Prostate gland (tissue), 2 donors: Measurements from ENCODE around the gene SDC1. TPM values are rescaled to one million over a fixed set of nuclear protein-coding genes. Genes with fewer than 3 reads are reported as not detected.
A peak's percentile ranks its signal among the peaks of the same experiment; 100 is the strongest.
"Not testable (repeated sequence)": the region's sequence is repeated elsewhere in the genome, so short reads cannot be mapped to it uniquely, and the experiment has no call there.

Experiments used
- DNase-seq: peaks from one replicate; pipeline ENCODE4 v3.0.0-alpha.2; 2019; ENCODE audit warnings: low spot score
- H3K27ac ChIP-seq, 2 donors: fragments of 200-600 bp; sonication (generic); 2 replicates each; pipeline ENCODE4 v1.5.1; 2017 to 2019
- H3K27me3 ChIP-seq: fragments of 200-600 bp; sonication (generic); replicated peaks from 2 replicates; pipeline ENCODE4 v1.5.1; 2019; ENCODE audit not compliant: insufficient read depth
- H3K36me3 ChIP-seq, 2 donors: fragments of 200-600 bp; sonication (generic); 1 replicate in 1 of 2; 2 replicates in 1 of 2; pipeline versions ENCODE4 v1.5.1 to v1.8.1; 2017 to 2019
- H3K4me1 ChIP-seq: fragments of 200-600 bp; sonication (generic); replicated peaks from 2 replicates; pipeline ENCODE4 v1.5.1; 2019
- H3K4me3 ChIP-seq, 2 donors: fragments of 200-600 bp; sonication (generic); 2 replicates each; pipeline ENCODE4 v1.5.1; 2017 to 2019
- H3K9me3 ChIP-seq: fragments of 200-600 bp; sonication (generic); 2 replicates; pipeline ENCODE4 v1.5.1; 2017
- POLR2A ChIP-seq: fragments of 450-650 bp; IDR thresholded peaks from one replicate; pipeline ENCODE4 v1.6.1; 2016; ENCODE audit warnings: antibody characterized with exemption, mild to moderate bottlenecking
- POLR2AphosphoS5 ChIP-seq: sonication (generic); formaldehyde crosslinking; IDR thresholded peaks from one replicate; pipeline ENCODE4 v1.6.1; 2017; ENCODE audit warnings: antibody characterized with exemption
- WGBS: methylation state at CpG from one replicate; pipeline ENCODE4 v1.1.5; 2018; 5-methylcytosine and 5-hydroxymethylcytosine counted together
- intact Hi-C: fragments of 100-400 bp; cut with DNase I; formaldehyde crosslinking; loops from one replicate; pipeline ENCODE4 v1.14.2; 2022
- total RNA-seq, 2 donors: library from RNA; depleted of rRNA; stranded (reverse); fragments of >200 nt; gene quantifications; one replicate each; pipeline ENCODE4 v1.1.0, GENCODE V29; 2016
- TF ChIP-seq, protein P1 (sequence below), 4 experiments: fragments of 200-600 bp in 2 of 4; fragments of 450-650 bp in 2 of 4; sonication (generic) in 2 of 4; IDR thresholded peaks; 1 replicate in 3 of 4; 2 replicates in 1 of 4; pipeline ENCODE4 v1.5.1; 2016 to 2019; ENCODE audit warnings: antibody characterized with exemption in 4 of 4, mild to moderate bottlenecking in 2 of 4, moderate library complexity in 2 of 4

Gene SDC1, protein sequence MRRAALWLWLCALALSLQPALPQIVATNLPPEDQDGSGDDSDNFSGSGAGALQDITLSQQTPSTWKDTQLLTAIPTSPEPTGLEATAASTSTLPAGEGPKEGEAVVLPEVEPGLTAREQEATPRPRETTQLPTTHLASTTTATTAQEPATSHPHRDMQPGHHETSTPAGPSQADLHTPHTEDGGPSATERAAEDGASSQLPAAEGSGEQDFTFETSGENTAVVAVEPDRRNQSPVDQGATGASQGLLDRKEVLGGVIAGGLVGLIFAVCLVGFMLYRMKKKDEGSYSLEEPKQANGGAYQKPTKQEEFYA
- 100 to 1,000 TPM; 103 to 167 TPM for total RNA-seq

DNA sequence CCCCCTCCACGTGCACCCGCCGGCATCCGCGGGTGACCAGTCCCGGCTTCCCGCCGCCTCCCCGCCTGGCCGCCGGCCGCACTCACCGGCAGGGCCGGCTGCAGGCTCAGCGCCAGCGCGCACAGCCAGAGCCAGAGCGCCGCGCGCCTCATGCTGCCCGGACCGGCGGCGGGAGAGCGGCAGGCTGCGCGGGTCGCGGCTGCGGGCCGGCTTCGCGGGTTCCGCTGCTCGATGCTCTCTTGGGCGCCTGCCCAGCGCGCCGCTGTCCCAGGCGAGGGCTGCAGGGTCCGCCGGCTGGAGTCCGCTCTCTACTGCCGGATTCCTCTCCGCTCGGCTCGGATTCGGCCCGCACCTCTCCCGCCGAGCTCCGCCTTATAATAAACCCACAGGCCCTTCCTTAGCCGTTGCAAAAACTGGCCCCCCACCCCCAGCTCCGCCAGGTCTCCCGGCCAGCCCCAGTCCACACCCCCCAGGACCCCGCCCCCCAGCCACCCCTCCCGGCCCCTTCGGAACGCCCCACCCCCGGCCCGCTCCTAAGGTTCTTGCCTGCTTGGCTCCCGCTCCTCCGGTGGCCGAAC is at the start of gene SDC1:
SDC1 (minus strand) TSS at position 415 of the 578 bp plus-strand sequence; CDS start at position 152, 263 bp downstream.
- Histone ChIP-seq H3K9me3 (no peaks in the 10 kb centered on the region), H3K27ac (peak within 1 kb of the TSS; percentile 86 to 87), H3K36me3 (no peaks in the 10 kb centered on the region), H3K4me3 (peak within 1 kb of the TSS; percentile 49 to 62), H3K27me3 (no peaks in the 10 kb centered on the region), H3K4me1 (no peaks in the 10 kb centered on the region)
- 0% methylated on average over 47 of the region's 65 CpGs for WGBS
- TF ChIP-seq, protein P1, sequence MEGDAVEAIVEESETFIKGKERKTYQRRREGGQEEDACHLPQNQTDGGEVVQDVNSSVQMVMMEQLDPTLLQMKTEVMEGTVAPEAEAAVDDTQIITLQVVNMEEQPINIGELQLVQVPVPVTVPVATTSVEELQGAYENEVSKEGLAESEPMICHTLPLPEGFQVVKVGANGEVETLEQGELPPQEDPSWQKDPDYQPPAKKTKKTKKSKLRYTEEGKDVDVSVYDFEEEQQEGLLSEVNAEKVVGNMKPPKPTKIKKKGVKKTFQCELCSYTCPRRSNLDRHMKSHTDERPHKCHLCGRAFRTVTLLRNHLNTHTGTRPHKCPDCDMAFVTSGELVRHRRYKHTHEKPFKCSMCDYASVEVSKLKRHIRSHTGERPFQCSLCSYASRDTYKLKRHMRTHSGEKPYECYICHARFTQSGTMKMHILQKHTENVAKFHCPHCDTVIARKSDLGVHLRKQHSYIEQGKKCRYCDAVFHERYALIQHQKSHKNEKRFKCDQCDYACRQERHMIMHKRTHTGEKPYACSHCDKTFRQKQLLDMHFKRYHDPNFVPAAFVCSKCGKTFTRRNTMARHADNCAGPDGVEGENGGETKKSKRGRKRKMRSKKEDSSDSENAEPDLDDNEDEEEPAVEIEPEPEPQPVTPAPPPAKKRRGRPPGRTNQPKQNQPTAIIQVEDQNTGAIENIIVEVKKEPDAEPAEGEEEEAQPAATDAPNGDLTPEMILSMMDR (IDR thresholded peaks at IDR 0.05) = no peak
- peak; percentile 48 for TF ChIP-seq POLR2A
- intact Hi-C loops = loop anchor here (2.0 to 10.0 kb wide), 2 partner anchors 90 to 420 kb away; no protein-coding TSS in a partner anchor
- DNase-seq = peak; percentile 56

DNA sequence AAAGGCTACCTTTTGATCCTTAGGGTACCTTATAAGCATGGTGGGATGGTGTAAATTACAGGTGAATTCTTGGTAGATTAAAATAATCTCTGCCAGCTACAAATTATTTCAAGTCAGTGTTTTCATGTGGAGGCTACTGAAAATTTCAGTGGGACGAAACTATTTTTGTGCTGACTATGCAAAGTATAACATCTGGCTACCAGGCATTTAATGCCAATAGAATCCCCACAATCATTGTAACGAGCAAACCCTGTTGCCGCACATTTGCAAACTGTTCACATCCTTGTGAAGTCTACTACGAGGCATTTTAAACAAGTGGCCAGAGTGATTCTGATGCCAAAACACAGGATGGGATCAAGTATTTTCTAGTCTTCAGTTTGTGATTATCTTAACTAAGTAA is 48.1 kb upstream of the SDC1 start:
- TF ChIP-seq, protein P1 (IDR thresholded peaks at IDR 0.05) = no peak
- TF ChIP-seq POLR2AphosphoS5 = no peak
- no peak for TF ChIP-seq POLR2A
- H3K9me3 ChIP-seq = no peaks in the 10 kb centered on the region
- intact Hi-C loops = no loop called here
- WGBS = 93% methylated on average over 4 of the region's 4 CpGs
- no peaks in the 10 kb centered on the region for H3K4me1 ChIP-seq
- no peak for DNase-seq
- H3K27me3 ChIP-seq = no peaks in the 10 kb centered on the region
- H3K4me3 ChIP-seq = no peak overlapping the region
- H3K36me3 ChIP-seq = no peaks in the 10 kb centered on the region
- no peak overlapping the region for H3K27ac ChIP-seq

DNA sequence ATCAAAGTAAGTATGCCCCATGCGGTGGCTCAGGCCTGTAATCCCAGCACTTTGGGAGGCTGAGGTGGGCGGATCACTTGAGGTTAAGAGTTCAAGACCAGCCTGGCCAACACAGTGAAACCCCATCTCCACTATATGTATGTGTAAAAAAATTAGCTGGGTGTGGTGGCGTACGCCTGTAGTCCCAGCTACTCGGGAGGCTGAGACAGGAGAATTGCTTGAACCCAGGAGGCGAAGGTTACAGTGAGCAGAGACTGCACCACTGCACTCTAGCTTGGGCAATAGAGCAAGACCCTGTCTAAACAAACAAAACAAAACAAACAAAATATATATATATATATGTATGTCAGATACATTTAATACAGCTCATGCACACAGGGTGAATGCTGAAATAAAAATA is 43.4 kb upstream of the SDC1 start:
- H3K27ac ChIP-seq, intact Hi-C loops, DNase-seq, H3K4me3 ChIP-seq, H3K36me3 ChIP-seq, H3K27me3 ChIP-seq, H3K4me1 ChIP-seq, H3K9me3 ChIP-seq: not testable (repeated sequence)
- 90% methylated on average over 6 of the region's 6 CpGs for WGBS

DNA sequence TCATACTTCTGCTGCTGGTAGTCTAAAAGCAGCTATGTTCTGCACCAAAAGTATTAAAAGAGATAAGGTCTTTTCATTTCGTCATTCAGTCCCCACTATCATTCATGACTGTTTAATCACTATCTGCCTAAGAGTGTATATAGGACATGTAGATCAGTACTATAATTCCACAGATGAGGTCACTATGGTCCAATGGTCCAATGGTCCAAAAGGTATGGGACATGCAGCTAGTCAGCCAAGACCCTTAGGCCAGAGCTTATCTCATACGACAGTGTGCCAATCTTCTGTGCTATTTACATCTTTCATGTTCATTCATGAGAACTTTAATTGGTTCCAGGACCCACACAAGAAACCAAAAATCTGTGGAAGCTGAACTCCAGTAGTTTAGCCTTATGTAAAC is 42.6 kb upstream of the SDC1 start:
- WGBS = 82% methylated on average over 2 of the region's 2 CpGs
- no peak for DNase-seq
- Histone ChIP-seq H3K27ac (no peak overlapping the region), H3K4me1 (no peaks in the 10 kb centered on the region), H3K36me3 (no peaks in the 10 kb centered on the region), H3K4me3 (no peak overlapping the region), H3K9me3 (no peaks in the 10 kb centered on the region), H3K27me3 (no peaks in the 10 kb centered on the region)
- intact Hi-C loops = no loop called here
- TF ChIP-seq POLR2A (no peak), POLR2AphosphoS5 (no peak)
- TF ChIP-seq, protein P1 (IDR thresholded peaks at IDR 0.05) = no peak

DNA sequence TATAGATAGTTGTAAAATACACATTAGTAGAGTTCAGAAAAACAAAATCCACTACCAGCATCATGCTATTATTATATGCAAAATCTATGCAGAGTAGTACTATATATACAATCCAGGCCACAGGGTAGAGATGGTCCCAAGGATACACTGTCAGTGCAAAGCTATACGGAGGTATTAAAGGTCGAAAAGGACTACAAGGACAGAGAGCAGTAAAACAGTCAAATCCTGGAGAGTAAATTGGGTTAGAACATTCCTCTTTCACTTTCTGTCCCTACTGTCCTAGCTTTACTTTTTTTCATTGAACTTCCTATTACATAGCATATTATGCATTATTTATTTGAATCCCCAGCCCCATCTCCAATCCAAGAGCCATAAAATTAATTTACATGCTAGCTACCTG is 39.7 kb upstream of the SDC1 start:
- H3K27me3 ChIP-seq = no peaks in the 10 kb centered on the region
- no peak for DNase-seq
- WGBS = 63% methylated on average over 2 of the region's 2 CpGs

More for the DNA sequence above, 39.7 kb upstream of the SDC1 start:
- H3K9me3 ChIP-seq = no peaks in the 10 kb centered on the region
- no peaks in the 10 kb centered on the region for H3K36me3 ChIP-seq
- no peak overlapping the region for H3K27ac ChIP-seq
- H3K4me3 ChIP-seq = no peak overlapping the region
- H3K4me1 ChIP-seq = no peaks in the 10 kb centered on the region
- TF ChIP-seq, protein P1 (IDR thresholded peaks at IDR 0.05) = no peak
- TF ChIP-seq POLR2AphosphoS5 = no peak
- intact Hi-C loops = no loop called here
